ENCODE data around the gene CENPF.

DNA sequence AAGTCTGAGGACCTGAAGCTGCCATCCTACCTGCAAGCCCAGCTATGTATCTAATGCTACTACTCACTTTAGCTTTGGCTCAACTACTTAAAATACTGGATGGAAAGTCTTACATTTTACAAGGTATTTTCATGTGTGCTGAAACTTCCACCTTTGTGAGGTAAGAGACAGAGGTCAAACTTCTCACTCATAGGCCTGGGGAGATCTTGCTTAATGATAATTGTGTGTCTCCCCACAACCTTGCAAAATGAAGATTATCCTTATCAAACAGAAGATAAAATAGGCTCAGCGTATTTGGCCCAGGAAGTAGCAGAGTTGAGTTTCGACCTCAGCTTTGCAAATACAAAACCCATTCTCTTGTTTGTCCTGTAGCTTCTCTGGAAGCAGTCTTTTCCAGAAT lies 63.7 kb downstream of the CENPF start:
- TF ChIP-seq, protein P1, sequence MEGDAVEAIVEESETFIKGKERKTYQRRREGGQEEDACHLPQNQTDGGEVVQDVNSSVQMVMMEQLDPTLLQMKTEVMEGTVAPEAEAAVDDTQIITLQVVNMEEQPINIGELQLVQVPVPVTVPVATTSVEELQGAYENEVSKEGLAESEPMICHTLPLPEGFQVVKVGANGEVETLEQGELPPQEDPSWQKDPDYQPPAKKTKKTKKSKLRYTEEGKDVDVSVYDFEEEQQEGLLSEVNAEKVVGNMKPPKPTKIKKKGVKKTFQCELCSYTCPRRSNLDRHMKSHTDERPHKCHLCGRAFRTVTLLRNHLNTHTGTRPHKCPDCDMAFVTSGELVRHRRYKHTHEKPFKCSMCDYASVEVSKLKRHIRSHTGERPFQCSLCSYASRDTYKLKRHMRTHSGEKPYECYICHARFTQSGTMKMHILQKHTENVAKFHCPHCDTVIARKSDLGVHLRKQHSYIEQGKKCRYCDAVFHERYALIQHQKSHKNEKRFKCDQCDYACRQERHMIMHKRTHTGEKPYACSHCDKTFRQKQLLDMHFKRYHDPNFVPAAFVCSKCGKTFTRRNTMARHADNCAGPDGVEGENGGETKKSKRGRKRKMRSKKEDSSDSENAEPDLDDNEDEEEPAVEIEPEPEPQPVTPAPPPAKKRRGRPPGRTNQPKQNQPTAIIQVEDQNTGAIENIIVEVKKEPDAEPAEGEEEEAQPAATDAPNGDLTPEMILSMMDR (IDR thresholded peaks at IDR 0.05), result no peak
- TF ChIP-seq EP300 (IDR thresholded peaks at IDR 0.05) (no peak), POLR2AphosphoS5 (IDR thresholded peaks at IDR 0.05) (no peak)

Measured in suprapubic skin (tissue), 4 donors.